ENCODE measurements around the gene CD209.

DNA sequence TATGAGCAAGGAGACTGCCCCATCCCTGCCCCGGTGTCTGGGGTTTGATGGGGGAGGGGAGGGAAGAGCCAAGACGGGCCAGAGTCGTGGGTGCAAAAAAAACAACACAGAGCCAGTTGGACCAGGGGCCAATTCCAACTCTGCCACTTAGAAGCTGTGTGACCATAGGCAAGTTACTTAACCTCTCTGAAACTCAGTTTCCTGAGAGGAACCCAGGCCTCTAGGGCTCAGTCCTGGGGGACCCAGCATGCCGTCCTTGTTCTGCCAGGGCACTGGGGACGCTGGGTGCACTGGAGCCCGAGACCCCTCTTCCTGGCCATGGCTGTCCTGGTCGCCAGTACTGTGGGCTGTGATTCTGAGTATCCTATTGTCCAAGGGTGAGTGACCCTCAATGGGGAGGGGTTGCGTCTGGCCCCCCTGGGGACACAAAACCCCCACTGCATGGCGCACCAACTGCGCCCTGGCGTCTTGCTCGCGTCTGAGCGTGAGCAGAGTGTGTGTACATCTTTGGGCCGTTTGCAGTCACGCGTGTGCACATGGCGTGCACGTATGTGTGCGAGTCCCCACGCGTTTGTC is 40.4 kb upstream of the CD209 start:
- no peak for TF ChIP-seq EZH2 (IDR thresholded peaks at IDR 0.05; ENCODE audit: borderline replicate concordance, low read length)
- TF ChIP-seq, protein P1, sequence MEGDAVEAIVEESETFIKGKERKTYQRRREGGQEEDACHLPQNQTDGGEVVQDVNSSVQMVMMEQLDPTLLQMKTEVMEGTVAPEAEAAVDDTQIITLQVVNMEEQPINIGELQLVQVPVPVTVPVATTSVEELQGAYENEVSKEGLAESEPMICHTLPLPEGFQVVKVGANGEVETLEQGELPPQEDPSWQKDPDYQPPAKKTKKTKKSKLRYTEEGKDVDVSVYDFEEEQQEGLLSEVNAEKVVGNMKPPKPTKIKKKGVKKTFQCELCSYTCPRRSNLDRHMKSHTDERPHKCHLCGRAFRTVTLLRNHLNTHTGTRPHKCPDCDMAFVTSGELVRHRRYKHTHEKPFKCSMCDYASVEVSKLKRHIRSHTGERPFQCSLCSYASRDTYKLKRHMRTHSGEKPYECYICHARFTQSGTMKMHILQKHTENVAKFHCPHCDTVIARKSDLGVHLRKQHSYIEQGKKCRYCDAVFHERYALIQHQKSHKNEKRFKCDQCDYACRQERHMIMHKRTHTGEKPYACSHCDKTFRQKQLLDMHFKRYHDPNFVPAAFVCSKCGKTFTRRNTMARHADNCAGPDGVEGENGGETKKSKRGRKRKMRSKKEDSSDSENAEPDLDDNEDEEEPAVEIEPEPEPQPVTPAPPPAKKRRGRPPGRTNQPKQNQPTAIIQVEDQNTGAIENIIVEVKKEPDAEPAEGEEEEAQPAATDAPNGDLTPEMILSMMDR (conservative IDR thresholded peaks at IDR 0.05 in 1 of 2, IDR thresholded peaks at IDR 0.05 in 1 of 2; ENCODE audit: extremely low read depth in 1 of 2, insufficient read depth in 1 of 2, low read depth in 1 of 2, low read length in 2 of 2), result no peak

All from mammary epithelial cell (primary cell).